NAMALWA (cell line): ENCODE measurements around the gene FAM13A.
A peak's percentile ranks its signal among the peaks of the same experiment; 100 is the strongest.
"Not testable (repeated sequence)": the region's sequence is repeated elsewhere in the genome, so short reads cannot be mapped to it uniquely, and the experiment has no call there.

Experiments used
- DNase-seq: peaks from one replicate; pipeline ENCODE4 v3.0.0-alpha.2; 2015; ENCODE audit warnings: low spot score

Gene FAM13A

DNA sequence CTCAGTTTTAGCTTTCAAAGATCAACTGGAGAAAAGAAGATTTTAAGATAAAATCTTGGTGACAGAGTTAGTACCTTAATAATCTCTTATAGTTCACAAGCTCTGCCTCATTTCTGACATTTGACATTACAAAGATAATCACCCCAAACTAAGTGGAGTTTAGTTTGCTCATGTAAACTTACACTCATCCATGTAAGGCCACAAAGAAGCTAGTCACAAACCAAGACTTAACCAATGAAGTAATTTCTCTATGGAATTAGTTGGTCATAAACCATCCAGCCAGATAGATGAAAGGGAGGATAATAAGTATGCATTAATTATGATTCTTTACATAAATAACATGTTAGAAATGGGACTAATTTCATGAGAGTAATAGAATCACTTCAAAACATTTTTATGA, 159.2 kb downstream of the FAM13A start:
- no peak for DNase-seq

DNA sequence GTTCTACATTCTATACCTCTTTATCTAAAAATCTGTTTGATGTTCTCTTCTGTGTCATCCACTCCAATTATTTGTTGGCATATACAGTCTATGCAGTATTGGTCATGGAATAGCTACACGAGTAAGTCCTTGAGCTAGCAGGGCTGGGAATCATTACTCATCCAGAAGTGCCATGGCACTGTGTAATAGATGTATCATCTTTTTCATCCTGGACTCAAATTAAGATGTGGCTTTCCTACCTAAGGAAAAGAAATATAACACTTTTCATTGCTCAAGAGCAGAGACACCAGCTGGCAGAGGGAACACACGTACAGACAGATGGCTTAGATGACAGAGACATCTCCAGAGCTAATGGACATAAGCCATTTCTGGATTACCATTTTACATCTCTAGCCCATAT, 159.8 kb downstream of the FAM13A start:
- DNase-seq, result no peak

DNA sequence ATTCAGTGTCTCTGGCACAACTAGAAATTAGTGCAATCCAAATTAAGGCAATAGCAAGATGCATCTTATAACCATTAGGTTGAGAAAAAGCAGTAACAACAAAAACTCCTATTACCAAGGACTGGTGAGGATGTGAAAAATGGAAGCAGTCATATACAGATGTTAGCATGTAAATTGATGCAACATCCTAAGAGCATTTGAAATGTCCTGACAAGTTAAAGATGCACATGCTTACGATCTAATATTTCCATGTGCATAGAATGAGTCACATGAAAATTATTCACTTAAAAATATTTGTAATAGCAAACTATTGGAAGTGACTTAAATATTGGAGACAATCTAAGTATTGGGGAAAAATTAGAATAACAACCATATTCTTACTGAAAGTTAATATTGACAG, 163.0 kb downstream of the FAM13A start:
- no peak for DNase-seq

DNA sequence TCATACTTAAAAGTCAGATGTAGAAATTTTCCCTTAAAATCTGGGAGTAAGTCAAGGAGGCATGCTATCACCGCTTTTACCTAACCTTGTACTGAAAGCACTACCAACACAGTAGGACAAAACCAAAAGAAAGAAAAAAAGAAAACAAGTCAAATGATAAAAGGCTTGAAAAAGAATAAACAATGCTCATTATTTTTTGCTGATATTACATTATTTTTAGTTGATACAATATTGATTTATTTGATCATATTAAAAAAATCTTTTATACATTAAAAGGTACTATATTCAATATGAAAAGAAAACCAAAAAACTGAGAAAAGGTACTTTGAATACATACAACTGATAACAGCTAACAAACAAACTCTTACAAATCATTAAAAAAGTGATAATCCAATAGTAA, 164.3 kb downstream of the FAM13A start:
- no peak for DNase-seq

DNA sequence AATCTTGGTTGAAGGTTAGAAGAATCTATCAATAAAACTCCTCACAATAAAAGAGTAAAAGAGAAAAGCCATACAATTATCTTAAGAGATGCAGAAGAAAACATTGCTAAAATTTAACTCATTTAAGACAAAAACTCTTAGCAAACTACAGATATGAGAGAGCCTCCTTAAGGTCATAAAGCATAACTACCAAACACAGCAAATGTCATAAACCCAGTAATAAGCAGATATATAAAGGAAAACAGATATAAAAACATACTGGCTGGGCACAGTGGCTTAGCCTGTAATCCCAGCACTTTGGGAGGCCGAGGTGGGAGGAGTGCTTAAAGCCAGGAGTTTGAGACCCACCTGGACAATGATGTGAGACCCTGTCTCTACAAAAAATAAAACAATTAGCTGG, 165.3 kb downstream of the FAM13A start:
- DNase-seq, result no peak

DNA sequence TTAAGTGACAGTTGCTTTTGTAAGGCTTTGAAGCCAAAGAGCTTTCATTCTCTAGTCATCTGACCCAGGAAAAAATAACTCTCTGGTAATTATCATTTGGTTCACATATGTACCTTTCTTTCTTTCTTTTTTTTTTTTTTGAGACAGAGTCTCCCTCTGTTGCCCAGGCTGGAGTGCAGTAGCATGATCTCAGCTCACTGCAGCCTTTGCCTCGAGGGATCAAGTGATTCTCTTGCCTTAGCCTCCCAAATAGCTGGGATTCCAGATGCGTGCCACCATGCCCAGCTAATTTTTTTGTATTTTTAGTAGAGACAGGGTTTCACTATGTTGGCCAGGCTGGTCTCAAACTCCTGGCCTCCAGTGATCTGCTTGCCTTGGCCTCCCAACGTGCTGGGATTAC, 169.6 kb downstream of the FAM13A start:
- DNase-seq, result not testable (repeated sequence)

DNA sequence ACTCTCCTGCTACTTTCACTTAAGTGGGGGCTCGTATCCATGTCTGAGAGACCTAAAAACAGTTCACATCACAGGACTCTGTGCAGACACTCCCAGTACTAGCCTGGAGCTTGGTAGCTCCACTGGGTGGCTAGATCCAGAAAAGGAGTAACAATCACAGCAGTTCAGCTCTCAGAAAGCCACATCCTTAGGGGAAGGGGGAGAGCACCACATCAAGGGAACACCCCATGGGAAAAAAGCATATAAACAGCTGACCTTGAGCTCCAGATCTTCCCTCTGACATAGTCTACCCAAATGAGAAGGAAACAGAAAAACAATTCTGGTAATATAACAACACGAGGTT, 175.8 kb downstream of the FAM13A start:
- no peak for DNase-seq

DNA sequence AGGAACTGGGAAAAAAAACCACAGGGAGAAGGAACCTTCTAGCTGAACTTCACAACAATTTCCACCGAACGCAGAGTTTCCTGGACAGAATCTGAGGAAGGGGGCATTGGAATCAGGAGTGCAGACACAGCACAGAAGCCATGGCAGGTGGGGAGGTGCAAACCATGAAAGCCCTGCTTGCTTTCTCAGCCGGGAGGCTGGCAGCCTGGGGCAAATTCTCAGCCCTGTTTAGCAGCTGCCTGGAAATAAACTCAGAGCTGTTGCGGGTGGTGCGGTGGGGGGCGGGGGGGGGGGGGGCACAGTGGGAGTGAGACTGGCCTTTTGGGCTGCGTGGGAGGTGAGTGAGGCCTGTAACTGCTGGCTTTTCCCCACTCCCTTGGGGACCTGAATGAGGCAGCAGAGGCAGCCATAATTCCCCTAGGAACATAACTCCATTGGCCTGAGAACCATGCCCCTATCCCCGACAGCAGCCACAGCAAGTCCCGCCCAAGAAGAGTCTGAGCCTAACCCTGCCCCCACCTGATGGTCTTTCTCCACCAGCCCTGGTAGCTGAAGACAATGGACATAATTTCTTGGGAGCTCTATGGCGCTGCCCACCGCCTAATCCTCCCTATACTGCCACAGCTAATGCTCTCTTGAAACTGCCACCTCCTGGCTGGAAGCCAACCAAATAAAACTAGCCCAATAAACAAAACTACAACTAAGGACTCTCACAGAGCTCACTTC, 176.3 kb downstream of the FAM13A start:
- DNase-seq, result no peak

DNA sequence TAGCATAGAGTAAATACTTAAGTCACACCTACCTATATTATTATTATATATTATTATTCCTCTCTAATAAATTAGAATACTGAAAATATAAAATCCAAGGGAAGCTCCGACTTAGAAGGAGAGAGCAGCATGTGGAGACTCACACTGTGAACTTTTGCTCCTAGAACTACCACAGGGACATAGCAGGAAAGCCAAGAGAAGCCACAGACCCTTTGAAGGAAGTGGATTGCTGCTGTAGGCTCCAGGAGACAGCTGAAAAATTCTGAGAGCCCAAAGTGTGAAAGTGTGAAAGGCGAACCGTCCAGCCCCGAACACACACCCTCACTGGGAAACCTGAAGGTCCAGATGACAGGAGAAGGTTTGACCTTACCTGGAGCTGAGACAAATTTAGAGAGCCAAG, 177.0 kb downstream of the FAM13A start:
- no peak for DNase-seq

DNA sequence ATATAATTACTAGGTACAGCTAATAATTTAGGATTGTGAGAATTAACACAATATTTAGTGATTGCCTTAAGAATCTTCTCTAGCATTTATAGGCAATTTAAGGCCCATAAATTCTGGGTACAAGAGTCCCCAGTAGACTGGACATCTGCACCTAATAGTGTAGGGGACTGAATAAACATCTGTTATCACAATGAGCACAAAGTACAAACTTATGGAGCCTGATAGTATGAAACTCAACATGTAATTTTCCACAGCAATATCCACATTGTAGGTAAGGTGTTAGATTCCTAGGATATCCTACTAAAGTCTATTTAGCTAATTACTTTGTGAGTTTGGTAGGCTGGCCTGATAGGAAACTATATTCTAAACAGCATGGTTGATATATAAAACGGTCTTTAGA, 178.3 kb downstream of the FAM13A start:
- no peak for DNase-seq

DNA sequence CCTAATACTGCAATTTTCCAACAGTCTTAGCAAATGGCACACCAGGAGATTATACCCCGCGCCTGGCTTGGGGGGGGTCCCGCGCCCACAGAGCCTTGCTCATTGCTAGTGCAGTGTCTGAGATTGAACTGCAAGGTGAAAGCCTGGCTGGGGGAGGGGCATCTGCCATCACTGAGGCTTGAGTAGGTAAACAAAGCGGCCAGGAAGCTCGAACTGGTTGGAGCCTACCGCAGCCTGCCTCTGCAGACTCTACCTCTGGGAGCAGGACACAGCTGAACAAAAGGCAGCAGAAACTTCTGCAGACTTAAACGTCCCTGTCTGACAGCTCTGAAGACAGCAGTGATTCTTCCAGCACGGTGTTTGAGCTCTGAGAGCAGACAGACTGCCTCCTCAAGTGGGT, 186.6 kb downstream of the FAM13A start:
- DNase-seq, result no peak

DNA sequence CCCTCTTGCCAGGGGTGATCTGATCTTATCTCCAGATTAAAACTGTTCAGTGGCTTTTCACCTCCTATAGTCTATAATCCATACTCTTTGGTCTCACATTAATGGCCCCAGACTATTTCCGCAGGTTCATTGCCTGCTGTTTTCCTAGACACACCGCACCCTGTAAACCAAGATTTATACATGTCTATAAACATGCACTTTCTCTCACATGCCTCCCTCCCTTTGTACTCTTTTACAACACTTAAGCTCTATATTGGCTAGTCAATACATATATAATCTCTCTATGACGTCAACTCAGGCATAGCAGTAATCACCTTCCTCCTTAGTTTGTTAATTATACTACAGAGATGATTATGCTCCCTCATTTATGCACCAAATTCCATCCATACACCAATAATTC, 188.5 kb downstream of the FAM13A start:
- DNase-seq, result no peak

DNA sequence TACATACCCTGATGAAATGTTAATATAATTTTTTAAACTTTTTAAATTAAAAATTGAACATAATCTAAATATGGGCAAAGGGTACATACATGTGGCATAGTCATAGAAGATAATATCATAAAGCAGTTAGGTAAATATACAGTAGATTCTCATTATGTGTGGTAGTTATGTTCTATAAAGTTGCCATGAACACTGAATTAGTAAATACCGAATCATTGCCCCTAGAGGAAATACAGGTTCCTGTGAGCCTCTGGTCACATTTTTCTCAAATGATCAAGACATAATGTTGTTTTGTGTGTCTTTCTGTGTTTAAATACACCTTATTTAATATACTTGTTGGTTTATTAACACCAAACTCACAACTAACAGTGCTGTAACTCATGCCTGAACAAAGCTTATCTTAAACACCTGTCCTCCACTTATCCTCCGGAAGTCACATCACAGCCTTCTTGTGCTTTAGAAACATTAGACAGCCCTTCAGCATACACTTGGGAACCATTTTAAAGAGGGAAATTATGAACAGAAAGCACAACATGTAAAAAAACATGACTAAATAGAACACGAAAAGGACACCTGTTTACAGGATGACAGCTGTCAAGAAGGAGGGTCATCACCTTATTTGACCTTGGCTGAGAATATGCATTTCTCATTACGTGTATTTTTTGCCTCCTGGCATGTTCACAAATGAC, 190.0 kb downstream of the FAM13A start:
- DNase-seq, result no peak

DNA sequence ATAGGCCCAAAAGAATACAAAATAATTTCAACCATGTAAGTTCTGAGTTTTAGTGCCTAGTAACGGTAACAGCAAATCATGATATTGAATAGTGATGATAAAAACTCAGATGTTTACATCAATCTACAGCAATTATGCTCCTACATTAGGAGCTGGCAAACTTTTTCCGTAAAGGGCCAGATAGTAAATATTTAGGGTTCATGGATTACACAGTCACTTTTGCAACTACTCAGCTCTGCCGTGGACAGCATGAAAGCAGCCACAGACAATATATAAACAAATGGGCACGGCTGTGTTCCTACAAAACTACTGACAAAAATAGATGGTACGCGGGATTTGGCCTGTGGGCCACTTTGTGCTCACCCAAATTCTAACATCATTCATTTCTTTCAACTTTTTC, 191.5 kb downstream of the FAM13A start:
- no peak for DNase-seq

DNA sequence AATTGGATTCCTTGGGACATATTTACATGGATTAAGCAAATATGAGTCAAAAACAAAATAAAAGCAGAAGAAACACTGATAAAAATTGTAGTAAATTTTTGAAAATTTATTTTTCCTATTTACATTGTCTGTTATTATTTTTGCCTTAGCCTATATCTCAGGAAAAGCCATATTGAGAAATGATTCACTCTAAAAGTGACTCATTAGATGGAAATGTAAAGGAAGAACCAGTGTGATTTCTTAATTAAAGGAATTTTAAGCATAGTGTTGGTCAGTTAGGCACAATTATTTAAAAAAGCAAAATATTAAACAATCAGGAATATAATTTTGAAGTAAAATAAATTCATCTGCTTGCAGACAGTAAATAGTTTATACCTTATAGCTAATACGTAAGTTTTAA, 191.9 kb downstream of the FAM13A start:
- DNase-seq, result no peak

DNA sequence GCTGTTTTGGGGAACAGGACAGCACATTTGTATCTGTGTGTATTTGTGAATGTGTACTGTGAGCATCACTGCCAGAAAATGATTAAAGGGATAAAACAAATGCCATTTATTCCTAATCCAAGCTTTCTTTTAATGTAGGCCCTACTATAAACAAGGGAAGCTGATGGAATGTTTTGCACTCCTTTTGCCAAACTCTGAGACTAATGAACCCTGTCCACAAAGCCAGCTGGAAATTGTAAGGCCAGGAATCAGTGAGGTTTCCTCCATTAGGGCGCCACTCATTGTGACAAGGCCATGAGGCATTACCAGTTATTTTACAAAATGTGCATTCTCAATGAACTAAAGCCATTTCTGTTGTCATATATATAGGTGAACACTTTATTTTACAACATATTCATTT, 196.4 kb downstream of the FAM13A start:
- DNase-seq, result no peak

DNA sequence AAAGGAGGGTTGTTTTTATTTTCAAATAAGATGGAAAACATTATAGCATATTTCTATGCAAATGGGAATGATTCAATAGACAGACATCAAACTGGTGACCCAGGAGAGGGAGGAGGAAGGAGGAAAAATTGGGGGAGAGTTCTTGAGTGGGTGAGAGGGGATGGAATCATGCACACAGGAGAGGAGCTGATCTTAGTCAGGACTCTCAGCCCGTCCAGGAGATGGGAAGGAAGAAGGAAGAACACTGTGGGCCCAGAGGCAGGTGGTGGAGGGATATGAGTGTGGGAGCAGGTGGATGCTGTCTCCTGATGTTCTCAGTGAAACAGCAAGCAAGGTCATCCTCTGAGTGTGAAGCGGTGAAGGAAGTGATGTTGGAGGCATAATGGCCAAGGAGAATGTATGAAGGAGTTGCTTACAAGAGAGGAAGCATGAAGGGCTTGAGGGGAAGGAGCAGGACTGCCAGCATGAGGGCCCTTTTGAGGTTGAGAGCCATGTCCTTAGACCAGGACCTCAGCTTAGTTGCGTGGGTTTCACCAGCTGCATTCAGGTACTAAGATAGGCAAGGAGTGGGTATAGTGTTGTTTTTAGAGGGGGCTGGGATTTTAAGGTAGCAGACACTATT, 197.7 kb downstream of the FAM13A start:
- DNase-seq, result peak; percentile 2

DNA sequence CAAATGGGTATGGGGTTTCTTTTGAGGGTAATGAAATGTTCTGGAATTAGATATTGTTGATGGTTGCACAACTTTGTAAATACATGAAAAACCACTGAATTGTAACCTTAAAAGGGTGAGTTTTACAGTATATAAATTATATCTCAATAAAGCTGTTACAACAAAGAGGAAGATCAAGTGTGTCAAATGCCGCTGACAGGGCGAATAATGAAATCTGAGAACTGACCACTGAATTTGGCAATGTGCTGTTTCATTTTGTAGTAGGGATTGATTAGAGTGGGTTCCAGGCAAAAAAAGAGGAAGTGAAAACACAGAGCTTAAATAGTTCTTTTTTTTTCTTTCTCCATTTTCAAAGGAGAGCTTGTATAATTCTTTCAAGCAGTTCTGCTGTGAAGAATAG, 198.2 kb downstream of the FAM13A start:
- DNase-seq, result peak; percentile 55

DNA sequence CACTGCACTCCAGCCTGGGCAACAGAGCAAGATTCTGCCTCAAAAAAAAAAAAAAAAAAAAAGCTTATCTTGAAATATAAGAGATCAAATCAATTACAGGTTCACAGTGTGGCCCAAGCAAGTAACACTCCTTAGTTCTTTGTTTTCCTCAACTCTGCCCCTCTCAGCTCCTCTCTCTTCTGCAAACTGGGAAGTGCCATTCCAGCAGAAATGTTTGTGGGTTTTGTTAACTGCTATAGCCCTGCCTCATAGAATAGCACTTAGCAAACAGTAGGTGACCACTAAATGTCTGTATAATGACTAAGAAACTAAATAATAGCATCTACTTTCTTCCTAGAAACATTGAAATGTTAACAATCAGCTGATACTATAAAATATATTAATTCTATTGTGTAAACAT, 199.4 kb downstream of the FAM13A start:
- no peak for DNase-seq

DNA sequence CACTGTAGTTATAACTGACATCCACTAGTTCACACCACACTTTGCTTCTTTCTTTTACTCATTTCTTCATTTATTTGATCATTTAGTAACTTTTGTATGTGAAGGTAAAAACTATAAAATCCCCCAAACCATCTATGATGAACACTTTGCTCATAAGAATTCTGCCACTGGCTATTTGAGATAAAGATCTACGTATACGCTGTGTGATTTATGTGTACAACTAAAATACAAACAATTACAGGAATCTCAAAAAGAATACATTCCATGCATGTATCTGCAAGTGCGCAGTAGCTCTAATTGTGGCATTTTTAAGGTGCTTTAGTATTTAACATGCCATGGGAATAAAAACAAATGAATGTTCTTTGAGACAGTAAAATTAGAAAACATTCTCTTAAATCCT, 202.5 kb downstream of the FAM13A start:
- no peak for DNase-seq

DNA sequence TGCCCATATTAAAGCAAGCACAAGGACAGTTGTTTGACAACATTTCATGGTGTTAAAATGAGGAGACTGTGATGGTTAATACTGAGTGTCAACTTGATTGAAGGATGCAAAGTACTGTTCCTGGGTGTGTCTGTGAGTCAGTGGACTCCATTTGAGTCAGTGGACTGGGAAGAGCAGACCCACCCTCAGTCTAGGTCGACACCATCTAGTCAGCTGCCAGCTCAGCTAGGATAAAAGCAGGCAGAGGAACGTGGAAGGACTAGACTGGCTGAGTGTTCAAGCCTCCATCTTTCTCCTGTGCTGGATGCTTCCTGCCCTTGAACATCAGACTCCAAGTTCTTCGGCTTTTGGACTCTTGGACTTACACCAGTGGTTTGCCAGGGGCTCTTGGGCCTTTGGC, 203.4 kb downstream of the FAM13A start:
- DNase-seq, result not testable (repeated sequence)

DNA sequence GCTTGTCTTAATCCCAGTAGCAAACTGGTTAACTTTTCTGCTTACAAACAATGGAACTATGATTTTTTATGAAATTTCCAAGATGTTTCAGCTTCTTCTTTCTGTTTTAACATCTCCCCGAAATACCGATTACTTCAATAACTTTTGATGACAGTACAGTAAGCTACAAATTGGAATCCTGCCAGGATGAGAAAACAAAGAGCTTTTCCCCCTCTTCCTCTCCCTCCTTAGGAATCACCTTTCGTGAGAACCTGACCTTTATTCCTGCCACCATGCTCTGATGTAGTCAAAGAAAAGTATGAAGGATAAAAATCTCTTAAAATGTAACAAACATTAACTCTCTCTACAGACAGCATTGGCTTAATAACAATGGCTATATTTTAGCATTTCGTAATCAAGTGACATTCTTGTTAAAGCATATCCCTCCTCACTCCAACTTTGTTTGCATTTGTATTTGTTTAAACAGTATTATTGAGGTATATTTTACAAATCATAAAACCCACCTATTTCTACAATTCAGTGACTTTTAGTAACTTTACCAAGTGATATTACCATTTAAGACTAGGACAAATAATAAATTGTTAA, 210.7 kb downstream of the FAM13A start:
- no peak for DNase-seq

DNA sequence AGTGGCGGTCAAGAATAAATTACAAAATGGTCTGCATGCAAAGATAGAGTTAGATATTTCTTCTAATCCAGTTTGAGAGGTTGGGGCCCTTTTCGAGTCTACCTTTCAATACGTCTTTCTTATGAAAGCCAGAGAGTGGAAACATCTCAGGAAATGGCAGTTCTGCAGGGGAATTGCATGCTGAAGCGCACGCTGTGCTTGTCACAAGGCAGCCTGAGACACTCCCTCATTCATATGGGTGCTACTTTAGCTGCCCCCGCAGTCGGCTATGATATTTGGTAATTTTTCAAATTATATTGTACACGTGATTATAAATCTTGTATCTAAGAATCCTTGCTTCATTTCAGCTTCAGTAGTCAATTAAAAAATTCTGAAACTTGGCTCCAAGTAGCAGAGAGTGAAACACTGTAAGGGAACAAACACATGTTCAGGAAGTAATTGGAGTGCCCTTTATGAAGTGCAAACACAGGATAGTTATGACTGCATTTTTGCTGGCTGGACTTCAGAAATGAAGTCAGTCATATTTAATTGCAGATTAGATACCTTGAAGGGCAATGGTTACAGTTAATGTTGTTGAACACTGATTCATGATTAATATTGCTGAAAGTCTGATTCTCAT, 213.8 kb downstream of the FAM13A start:
- no peak for DNase-seq
